Posterior cingulate gyrus (tissue), 11 donors: ENCODE data around the gene HMGCL.
"Not testable (repeated sequence)": the region's sequence is repeated elsewhere in the genome, so short reads cannot be mapped to it uniquely, and the experiment has no call there.

Experiments used
- DNase-seq, 10 donors: peaks; one replicate each; pipeline versions ENCODE4 v3.0.0 to v3.0.0-alpha.2; 2020 to 2021; ENCODE audit warnings: mixed read lengths in 3 of 10
- intact Hi-C: fragments of 100-400 bp; cut with DNase I; formaldehyde crosslinking; loops from one replicate; pipeline ENCODE4 v1.15.1; 2023

HMGCL gene

GRCh38 chr1:23800400-23801337, 24.6 kb downstream of the HMGCL start, which contains the start of gene GALE:
Gene GALE, minus strand, starts transcription at chr1:23800754. Its CDS starts 1,747 bp downstream, at chr1:23799007.
- intact Hi-C loops = loop anchor here (1.0 to 5.0 kb wide), 3 partner anchors 9 to 67 kb away; partner anchors contain the start of genes FUCA1, LYPLA2 and PITHD1
- peak; percentile 93 to 99 (median 95) for DNase-seq

DNA sequence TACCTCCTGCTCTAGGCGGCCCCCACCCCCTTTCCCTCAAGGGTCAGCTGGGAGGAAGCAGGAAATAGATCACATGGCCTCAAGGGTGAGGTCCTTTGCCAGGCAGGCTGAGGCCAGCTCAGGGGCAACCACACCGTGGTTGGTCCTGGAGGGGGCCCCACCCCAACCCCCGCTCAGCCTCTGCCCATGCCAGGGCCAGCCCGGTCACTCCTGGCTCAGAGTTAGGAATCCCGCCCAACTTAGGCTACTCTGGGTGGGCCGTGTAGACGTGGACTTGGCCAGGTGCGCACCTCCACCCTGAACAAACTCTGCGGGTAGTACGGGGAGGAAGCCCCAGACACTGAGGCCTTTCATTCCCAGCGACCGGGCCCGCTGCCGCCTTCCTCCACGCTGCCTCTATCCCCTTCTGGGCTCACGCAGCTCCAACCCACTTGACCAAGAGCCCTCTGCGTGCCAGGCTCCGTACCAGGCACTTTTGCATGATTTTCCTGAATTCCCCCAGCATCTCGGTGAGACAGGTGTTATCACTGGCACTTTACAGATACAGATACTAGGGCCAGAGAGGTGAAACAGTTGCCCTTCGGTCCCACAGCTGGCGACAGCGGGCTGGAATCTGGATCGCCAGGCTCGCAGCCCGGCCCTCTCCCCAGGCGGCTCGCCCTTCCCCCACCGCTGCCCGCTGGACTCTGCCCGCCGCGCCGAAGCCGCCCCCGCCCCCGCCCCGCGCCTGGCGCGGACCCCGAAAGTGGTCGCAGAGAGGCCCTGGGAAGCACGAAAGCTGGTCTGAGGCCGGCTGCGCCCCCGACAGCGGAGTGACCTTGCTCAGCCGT, 25.4 kb downstream of the HMGCL start:
- peak in 2 of 10 donors; percentile 11 to 87 for DNase-seq
- intact Hi-C loops = loop anchor here (1.0 to 5.0 kb wide), 3 partner anchors 8 to 68 kb away; partner anchors contain the start of genes FUCA1, LYPLA2 and PITHD1

- DNase-seq = no peak
- intact Hi-C loops = no loop called here
Observed at GRCh38 chr1:23799255-23799569, 26.0 kb downstream of the HMGCL start.

DNA sequence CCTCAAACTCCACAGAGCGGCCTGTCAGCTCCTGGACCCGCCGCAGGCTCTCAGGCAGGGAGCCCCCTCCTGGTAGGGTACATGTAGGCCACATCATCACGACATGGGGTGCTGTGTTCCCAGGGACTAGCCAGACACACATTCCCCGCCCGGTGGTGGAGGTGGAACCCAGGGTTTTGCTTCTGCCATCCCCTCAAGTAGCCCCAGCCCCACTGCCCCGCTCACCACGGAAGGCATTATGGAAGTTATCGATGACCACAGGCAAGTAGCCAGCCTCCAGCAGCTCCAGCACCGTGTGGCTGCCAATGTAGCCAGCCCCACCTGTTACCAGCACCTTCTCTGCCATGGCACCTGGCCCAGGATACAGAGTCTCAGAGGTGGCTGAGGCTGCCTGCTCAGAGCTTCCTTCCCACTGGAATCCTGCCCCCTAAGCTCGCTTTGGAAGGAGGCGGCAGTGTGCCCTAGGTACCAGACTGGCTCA, 26.5 kb downstream of the HMGCL start:
- intact Hi-C loops = no loop called here

DNA sequence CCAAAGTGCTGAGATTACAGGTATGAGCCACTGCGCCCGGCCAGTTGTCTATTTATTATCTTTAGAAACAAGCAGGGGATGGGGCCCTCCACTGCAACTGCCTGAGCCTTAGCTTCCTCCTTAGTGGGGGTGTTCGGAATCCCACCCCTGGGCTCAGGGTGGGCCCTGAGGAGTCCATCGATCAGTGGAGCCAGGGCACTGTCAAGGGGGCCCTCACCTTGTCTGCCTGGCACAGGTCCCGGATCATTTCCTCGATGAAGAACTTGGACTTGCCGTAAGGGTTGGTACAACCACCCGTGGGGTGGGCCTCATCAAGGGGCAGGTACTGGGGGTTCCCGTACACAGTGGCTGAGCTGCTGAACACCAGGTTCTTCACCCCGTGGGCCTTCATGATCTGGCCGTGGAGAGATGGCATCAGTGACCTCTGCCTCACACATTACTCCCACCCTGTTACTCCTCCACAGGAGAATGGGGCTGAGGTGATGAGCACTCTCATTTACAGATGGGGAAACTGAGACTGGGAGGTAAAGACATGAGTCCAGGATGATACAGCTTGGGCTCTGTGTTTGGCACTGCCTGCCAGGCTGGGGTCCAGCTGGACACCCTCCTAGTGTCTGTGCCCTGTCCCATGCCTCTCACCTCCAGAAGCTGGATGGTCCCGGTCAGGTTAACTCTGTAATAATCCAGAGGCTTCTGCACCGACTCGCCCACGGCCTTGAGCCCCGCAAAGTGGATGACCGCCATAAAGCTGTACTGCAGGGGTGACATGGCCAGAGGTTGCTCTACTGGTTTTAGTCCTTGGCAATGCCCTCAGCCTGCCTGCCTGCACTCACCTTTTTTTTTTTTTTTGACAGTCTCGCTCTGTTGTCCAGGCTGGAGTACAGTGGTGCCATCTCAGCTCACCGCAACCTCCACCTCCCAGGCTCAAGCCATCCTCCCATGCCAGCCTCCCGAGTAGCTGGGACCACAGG, 27.5 kb downstream of the HMGCL start:
- peak in 1 of 10 donors; percentile 76 for DNase-seq
- intact Hi-C loops = no loop called here

More for the DNA sequence above, 26.5 kb downstream of the HMGCL start:
- peak in 1 of 10 donors; percentile 76 for DNase-seq

- peak in 1 of 10 donors; percentile 54 for DNase-seq
- intact Hi-C loops = no loop called here
Observed at GRCh38 chr1:23796466-23797271, 28.6 kb downstream of the HMGCL start.

GRCh38 chr1:23795676-23796465, 29.4 kb downstream of the HMGCL start:
- intact Hi-C loops = no loop called here
- DNase-seq = peak in 1 of 10 donors; percentile 76

- intact Hi-C loops, DNase-seq: not testable (repeated sequence)
Observed at GRCh38 chr1:23794732-23795182, 30.5 kb downstream of the HMGCL start.

GRCh38 chr1:23793861-23794731, 31.1 kb downstream of the HMGCL start:
- intact Hi-C loops = no loop called here
- DNase-seq = peak in 1 of 10 donors; percentile 70

GRCh38 chr1:23793018-23793781, 32.0 kb downstream of the HMGCL start:
- intact Hi-C loops = no loop called here
- peak in 6 of 10 donors; percentile 57 to 94 (median 80) for DNase-seq

DNA sequence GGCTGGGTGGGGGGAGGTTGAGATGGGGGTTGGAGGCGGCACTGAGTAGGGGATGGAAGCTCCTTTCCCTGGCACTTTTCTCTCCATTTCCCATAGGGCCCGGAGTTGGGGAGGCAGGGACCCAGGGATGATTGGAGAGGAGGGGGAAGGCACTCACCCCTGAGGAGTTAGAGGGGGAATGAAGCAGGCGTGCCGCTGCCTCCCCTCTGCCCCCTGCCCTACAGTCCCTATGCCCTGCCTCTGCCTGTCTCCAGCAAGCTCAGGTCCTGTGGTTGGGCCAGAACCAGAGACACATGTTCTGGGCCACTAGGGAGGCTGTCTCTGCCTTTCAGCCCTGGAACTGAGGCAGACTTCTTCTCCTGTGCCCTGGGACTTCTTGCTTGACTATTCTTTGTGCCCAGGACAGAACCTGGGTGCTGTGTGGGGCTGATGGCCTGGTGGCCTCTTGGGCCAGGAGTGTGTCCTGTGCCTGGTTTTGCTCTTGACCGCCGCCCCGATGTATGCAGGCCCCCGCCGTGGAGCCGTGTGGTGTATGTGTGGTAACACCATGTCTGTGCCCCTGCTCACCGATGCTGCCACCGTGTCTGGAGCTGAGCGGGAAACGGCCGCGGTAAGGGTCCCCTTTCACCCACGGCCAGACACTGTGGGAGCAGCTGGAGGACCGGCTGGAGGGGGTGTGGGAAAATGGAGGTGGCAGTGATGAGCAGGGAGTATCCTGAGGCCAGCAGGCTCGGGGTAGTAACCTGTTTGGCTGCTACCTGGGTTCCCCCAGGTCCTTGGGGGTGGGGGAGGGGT, 32.9 kb downstream of the HMGCL start:
- peak in 1 of 10 donors; percentile 36 for DNase-seq

DNA sequence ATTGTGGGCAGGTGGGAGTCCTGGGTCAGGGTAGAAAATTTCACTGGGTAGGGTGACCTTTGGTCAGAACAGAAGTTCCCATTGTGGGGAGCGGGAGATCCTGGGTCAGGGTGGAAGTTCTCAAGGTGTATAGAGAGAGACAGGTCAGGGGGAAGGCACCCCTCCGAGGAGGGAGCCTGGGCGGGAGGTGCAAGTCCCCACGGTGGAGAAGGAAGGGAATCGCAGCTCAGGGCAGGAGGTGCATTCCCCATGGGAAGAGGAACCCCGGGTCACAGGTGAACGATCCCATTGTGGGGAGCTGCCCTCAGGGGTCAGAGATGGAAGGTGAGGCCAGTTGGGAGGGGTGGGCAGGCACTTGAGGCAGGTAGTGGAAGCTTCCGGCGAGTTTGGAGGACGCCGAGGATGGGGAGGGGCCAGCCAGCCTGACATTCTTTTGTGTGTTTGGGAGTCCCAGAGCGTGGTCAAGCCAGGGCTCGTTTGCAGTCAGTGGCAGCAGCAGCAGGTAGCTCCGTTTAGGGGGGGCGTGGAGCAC, 33.6 kb downstream of the HMGCL start:
- intact Hi-C loops = loop anchor here (1.0 kb wide), 1 partner anchor 9 kb away; the partner anchor contains the start of gene GALE
- peak in 1 of 10 donors; percentile 82 for DNase-seq

More for the DNA sequence above, 32.9 kb downstream of the HMGCL start:
- intact Hi-C loops = no loop called here

- peak; percentile 94 to 99 (median 96) for DNase-seq
- intact Hi-C loops = loop anchor here (1.0 kb wide), 2 partner anchors 9 to 13 kb away; partner anchors contain the start of genes GALE and PITHD1
Observed at GRCh38 chr1:23790696-23791515, 34.3 kb downstream of the HMGCL start, which contains the start of gene LYPLA2. Gene LYPLA2, plus strand, starts transcription at chr1:23791145. Its CDS starts 1,538 bp downstream, at chr1:23792683.

GRCh38 chr1:23788695-23789094, 36.5 kb downstream of the HMGCL start:
- intact Hi-C loops = no loop called here

More at GRCh38 chr1:23788695-23789094, 36.5 kb downstream of the HMGCL start:
- DNase-seq = no peak
